T-helper 2 cell treated with Interferon-gamma antibody and Interleukin-4, amounts not matched to agents 5 μg/mL and 100 μg/mL, for 36 hours (primary cell): ENCODE results near the gene UBL3.
A peak's percentile ranks its signal among the peaks of the same experiment; 100 is the strongest.

Experiments
- DNase-seq: peaks from one replicate; pipeline ENCODE4 v3.0.0; 2021; ENCODE audit warnings: low spot score
- H3K27ac Mint-ChIP-seq: one replicate; pipeline ENCODE4 v1.8.0; 2021; ENCODE audit warnings: mild to moderate bottlenecking, mixed read lengths
- H3K27me3 Mint-ChIP-seq: one replicate; pipeline ENCODE4 v1.8.0; 2021; ENCODE audit warnings: low read depth, mixed read lengths
- H3K36me3 Mint-ChIP-seq: one replicate; pipeline ENCODE4 v1.8.0; 2021; ENCODE audit warnings: low read depth, mixed read lengths
- H3K4me1 Mint-ChIP-seq: one replicate; pipeline ENCODE4 v1.8.0; 2021; ENCODE audit warnings: low read depth, mixed read lengths
- H3K4me3 Mint-ChIP-seq: one replicate; pipeline ENCODE4 v1.8.0; 2022; ENCODE audit warnings: mild to moderate bottlenecking, moderate library complexity, mixed read lengths
- H3K9me3 Mint-ChIP-seq: one replicate; pipeline ENCODE4 v1.8.0; 2021; ENCODE audit warnings: mixed read lengths

Gene UBL3

DNA sequence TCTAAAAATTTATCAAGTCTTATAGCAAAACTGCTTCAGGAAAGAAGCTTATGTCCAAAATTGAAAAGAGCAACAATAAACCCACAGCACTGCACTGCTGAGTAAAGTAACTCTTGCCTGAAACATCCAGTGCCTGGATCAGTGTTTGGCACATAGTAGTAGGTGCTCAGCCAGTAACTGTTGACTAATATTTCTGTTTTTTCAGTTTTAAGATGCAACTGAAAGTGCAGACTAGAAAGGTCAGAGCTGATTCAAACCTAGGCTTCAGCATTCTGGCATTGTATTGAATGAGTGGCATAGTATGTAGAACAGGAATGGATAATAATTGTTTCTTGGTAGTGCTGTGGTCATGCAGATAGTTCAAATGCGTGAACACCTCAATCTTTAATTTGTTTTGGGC, 67.6 kb downstream of the UBL3 start:
- no peaks in the 10 kb centered on the region for H3K9me3 Mint-ChIP-seq
- no peak overlapping the region for H3K27ac Mint-ChIP-seq
- H3K36me3 Mint-ChIP-seq = no peaks in the 10 kb centered on the region
- H3K4me1 Mint-ChIP-seq = no peaks in the 10 kb centered on the region
- H3K27me3 Mint-ChIP-seq = no peaks in the 10 kb centered on the region
- DNase-seq = no peak
- H3K4me3 Mint-ChIP-seq = no peak overlapping the region

DNA sequence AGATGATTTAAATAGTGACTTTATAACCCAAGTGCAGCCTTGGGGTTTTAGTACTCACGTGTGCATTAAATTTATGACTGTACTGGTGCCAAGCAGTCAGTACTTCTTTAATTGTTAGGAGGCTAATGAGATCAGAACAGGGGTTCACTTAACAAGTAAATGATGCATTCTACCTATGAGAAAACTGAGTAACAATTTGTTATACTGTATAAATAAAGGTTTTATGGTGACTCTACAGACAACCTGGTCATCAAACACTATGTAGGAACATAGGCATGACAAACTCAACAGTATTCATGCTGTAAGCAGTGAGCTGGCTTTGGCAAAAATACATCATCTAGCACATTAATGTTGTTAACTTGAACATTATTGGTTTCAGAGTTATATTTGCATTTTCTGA, 75.6 kb downstream of the UBL3 start:
- Mint-ChIP-seq H3K27me3 (no peaks in the 10 kb centered on the region), H3K9me3 (no peaks in the 10 kb centered on the region), H3K36me3 (peaks cover 1% of the 10 kb centered on the region), H3K4me3 (no peak overlapping the region), H3K4me1 (peaks cover 3% of the 10 kb centered on the region), H3K27ac (no peak overlapping the region)
- no peak for DNase-seq

DNA sequence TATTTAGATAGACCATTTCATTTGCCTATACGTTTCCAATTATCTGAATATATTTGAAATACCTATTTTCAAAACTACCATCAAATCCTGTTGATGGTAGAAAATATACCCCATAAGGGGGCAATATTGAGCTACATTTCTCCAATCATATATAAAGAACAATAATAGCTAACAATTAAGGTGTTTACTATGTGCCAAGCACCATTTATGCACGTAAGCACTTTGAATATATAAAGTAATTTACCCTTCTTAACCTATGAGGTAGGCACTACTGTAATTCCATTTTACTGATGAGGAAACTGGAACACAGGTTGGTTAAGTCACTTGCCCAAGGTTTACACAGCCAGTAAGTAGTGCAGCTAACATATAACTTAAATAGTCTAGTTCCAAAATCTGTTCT, 79.2 kb downstream of the UBL3 start:
- Mint-ChIP-seq H3K27ac (no peak overlapping the region), H3K36me3 (peaks cover 7% of the 10 kb centered on the region), H3K27me3 (no peaks in the 10 kb centered on the region), H3K4me1 (peaks cover 3% of the 10 kb centered on the region), H3K9me3 (no peaks in the 10 kb centered on the region), H3K4me3 (no peak overlapping the region)
- DNase-seq = no peak

DNA sequence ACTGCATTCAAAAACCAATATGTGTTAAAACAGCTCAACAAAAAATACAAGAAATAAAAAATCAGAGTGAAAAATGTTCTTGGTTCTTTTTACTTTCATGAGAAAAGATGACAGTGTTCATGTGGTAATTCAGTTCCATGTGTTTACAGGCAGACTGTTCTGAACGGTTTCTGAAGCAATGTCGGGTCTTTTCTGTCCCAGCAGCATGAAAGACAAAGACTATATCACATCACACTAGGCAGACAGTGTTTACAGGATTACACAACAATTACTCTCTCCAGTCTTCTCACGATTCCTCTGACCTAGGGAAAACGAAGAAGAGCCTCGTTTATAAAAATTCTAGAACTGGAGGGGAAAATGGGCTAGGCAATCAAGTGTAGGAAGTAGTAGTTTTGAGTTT, 83.4 kb downstream of the UBL3 start:
- H3K36me3 Mint-ChIP-seq = peaks cover 12% of the 10 kb centered on the region
- H3K9me3 Mint-ChIP-seq = no peaks in the 10 kb centered on the region
- no peaks in the 10 kb centered on the region for H3K27me3 Mint-ChIP-seq
- no peak overlapping the region for H3K4me3 Mint-ChIP-seq
- H3K4me1 Mint-ChIP-seq = peaks cover 18% of the 10 kb centered on the region
- no peak for DNase-seq
- no peak overlapping the region for H3K27ac Mint-ChIP-seq

DNA sequence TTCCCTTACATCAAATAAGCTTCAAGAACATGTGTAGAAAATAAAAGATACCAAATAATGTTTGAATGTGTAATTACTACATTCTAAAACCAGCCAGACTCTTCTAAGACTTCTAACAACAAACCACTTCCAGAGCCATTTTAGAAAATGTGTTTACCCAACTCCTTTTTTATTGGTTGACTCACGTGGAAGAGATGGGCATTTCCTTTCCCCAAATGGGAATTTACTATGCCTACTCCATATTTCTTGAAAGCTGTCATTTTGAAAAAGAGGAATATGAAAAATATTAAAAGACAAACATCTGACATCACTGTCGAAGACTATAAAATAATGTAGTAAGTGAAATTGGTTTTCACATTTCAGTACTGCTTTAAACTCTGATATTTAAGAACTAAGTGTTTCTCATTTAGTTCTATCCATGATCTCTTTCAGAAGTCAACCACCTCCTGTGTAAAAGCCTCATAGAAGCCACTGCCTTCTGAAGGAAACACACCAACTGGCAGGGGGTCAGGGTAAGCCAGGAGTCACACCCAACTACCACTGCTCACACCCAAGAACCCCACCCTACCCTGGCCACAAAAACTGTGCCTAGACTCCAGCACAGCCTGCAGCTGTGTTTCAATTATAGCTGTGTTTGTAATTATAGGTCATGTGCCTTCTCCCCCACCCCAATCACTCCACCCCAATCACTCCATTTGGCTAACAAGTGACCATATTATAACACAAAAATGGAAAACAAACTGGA, 86.8 kb downstream of the UBL3 start:
- H3K4me3 Mint-ChIP-seq = peak overlapping the region; percentile 57
- H3K27ac Mint-ChIP-seq = peak overlapping the region; percentile 83
- DNase-seq = no peak
- peaks cover 9% of the 10 kb centered on the region for H3K9me3 Mint-ChIP-seq
- peaks cover 29% of the 10 kb centered on the region for H3K4me1 Mint-ChIP-seq
- no peaks in the 10 kb centered on the region for H3K27me3 Mint-ChIP-seq
- H3K36me3 Mint-ChIP-seq = peaks cover 15% of the 10 kb centered on the region

DNA sequence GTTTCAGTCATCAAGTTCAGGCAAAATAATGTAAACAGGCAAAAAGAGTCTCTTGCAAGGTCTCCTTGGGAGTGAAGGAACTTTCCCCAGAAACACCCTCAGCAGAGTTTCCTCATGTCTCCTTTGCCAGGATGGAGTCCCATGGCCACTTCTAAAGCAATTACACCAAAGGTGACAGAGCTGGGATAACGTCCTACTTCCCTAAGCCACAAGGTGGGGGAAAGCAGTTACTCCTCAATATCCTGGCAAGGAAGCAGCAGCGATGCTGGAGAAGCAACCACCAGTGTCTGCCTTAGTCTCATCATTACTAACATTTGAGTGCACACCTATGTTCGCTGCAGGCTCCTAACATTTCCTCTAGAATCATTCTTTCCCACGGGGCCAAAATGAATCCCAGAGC, 88.6 kb downstream of the UBL3 start:
- DNase-seq = no peak
- H3K27ac Mint-ChIP-seq = no peak overlapping the region
- peaks cover 33% of the 10 kb centered on the region for H3K4me1 Mint-ChIP-seq
- no peak overlapping the region for H3K4me3 Mint-ChIP-seq
- peaks cover 10% of the 10 kb centered on the region for H3K36me3 Mint-ChIP-seq
- H3K9me3 Mint-ChIP-seq = peaks cover 9% of the 10 kb centered on the region
- H3K27me3 Mint-ChIP-seq = no peaks in the 10 kb centered on the region

DNA sequence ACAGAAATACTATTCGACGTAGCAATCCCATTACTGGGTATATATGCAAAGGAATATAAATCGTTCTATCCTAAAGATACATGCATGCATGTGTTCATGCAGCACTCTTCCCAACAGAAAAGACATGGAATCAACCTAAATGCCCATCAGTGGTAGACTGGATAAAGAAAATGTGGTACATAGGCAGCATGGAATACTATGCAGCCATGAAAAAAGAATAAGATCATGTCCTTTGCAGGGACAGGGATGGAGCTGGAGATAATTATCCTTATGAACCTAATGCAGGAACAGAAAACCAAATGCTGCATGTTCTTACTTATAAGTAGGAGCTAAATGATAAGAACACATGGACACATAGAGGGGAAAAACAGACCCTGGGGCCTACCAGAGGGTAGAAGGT, 89.3 kb downstream of the UBL3 start:
- H3K36me3 Mint-ChIP-seq = peaks cover 9% of the 10 kb centered on the region
- peaks cover 33% of the 10 kb centered on the region for H3K4me1 Mint-ChIP-seq
- no peak overlapping the region for H3K27ac Mint-ChIP-seq
- no peak for DNase-seq
- peaks cover 2% of the 10 kb centered on the region for H3K27me3 Mint-ChIP-seq
- no peak overlapping the region for H3K4me3 Mint-ChIP-seq
- peaks cover 9% of the 10 kb centered on the region for H3K9me3 Mint-ChIP-seq

DNA sequence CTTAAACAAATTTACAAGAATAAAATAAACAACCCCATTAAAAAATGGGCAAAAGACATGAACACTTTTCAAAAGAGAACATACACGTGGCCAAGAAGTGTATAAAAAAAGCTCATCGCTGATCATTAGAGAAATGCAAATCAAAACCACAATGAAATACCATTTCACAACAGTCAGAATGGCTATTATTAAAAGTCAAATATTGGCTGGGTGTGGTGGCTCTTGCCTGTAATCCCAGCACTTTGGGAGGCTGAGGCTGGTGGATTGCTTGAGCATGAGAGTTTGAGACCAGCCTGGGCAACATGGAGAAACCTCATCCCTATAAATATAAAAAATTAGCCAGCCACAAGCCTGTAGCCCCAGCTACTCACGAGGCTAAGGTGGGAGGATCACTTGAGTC, 89.9 kb downstream of the UBL3 start:
- H3K4me1 Mint-ChIP-seq = peaks cover 33% of the 10 kb centered on the region
- H3K27ac Mint-ChIP-seq = no peak overlapping the region
- H3K36me3 Mint-ChIP-seq = peaks cover 8% of the 10 kb centered on the region
- H3K9me3 Mint-ChIP-seq = peaks cover 9% of the 10 kb centered on the region
- H3K27me3 Mint-ChIP-seq = peaks cover 2% of the 10 kb centered on the region
- DNase-seq = no peak
- no peak overlapping the region for H3K4me3 Mint-ChIP-seq

DNA sequence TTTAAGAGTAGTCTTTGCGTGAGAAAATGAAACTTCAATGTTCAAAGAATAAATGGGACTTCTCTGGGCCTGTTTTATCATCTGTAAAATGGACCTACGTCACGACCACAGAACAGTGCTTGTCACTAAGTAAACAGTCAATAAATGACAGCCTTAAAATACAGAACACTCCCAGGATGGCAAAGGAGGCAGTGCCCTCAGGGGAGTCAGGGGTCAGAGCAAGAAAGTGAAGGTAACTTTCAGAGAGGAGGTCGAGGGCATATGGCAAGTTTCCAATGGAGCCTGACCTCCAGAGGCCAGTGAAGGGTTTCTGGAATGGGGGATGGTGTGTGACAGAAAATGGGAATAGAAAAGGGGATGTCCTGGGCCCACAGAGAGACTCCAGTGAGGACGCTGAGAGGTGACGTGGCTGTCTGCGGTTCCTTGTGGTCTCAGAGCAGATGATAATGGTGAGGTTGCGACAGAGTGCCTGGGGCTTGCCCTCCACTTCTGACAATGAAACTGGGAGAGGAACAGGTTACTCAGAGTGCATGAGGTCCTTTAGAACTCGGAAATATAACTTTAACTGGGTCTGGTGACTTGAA, 91.8 kb downstream of the UBL3 start:
- DNase-seq = peak; percentile 71
- Mint-ChIP-seq H3K27ac (peak overlapping the region; percentile 55), H3K4me3 (peak overlapping the region; percentile 32), H3K36me3 (peaks cover 4% of the 10 kb centered on the region), H3K9me3 (peaks cover 9% of the 10 kb centered on the region), H3K4me1 (peaks cover 23% of the 10 kb centered on the region), H3K27me3 (peaks cover 2% of the 10 kb centered on the region)

DNA sequence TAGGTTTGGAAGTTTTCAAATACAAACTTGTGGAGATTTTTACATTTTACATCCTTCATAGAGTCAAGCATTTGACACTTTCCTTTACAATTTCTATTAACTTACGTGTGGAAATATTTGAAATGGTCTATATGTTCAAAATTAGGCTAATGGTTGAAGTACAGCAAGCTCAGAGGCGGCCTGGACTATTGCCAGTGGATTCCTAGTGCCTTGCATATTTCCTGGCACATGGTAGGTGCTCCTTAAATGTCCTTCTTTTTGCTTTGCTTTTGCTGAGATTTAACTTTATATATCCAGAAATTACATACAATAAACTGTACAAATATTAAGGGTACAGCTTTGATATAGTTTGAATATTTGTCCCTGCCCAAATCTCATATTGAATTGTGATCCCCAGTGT, 93.9 kb downstream of the UBL3 start:
- H3K4me3 Mint-ChIP-seq = no peak overlapping the region
- peaks cover 16% of the 10 kb centered on the region for H3K4me1 Mint-ChIP-seq
- H3K36me3 Mint-ChIP-seq = peaks cover 3% of the 10 kb centered on the region
- H3K9me3 Mint-ChIP-seq = peaks cover 9% of the 10 kb centered on the region
- DNase-seq = no peak
- no peak overlapping the region for H3K27ac Mint-ChIP-seq
- peaks cover 2% of the 10 kb centered on the region for H3K27me3 Mint-ChIP-seq

DNA sequence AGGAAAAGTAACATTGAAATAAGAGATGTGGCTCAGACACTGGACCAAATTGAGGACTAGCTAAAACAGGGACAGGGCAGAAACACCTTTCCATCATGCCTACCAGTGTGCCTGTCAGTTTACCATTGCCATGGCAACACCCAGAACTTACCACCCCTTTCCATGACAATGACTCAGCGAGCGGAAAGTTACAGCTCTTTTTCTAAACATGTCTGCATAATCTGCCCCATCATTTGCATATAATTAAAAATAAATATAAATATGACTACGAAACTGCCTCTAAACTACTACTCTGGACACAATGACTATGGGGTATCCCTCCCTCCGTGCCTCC, 96.0 kb downstream of the UBL3 start:
- Mint-ChIP-seq H3K36me3 (no peaks in the 10 kb centered on the region), H3K4me1 (peaks cover 12% of the 10 kb centered on the region), H3K27ac (no peak overlapping the region), H3K9me3 (no peaks in the 10 kb centered on the region), H3K4me3 (no peak overlapping the region), H3K27me3 (peaks cover 2% of the 10 kb centered on the region)
- DNase-seq = peak; percentile 17

DNA sequence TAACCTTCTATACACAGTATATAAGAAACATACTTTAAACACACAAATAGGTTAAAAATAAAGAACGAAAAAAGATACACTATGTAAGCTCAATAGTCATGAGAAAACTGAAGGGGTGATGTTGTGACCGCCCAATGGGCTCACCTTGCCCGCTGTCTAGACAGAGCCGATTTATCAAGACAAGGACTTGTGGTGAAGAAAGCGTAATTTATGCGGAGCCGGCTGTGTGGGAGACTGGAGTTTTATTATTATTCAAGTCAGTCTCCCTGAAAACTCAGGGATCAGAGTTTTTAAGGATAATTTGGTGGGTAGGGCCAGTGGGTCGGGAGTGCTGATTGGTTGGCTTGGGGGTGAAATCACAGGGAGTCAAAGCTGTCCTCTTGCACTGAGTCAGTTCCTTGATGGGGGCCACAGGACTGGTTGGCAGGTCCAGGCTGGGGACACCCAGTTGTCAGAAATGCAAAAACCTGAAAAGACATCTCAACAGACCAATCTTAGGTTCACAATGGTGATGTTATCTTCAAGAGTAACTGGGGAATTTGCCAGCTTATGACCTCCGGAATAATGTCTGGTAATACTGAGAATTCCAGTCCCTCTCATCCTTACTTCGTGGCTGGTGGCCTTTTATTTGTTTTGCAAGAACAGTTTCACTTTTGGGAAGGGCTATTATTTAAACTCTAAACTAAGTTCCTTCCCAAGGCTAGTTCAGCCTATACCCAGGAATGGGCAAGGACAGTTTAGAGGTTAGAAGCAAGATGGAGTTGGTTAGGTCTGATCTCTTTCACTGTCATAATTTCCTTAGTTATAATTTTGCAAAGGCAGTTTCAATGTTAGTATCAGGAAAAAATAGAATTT, 96.6 kb downstream of the UBL3 start:
- no peaks in the 10 kb centered on the region for H3K9me3 Mint-ChIP-seq
- DNase-seq = no peak
- no peak overlapping the region for H3K4me3 Mint-ChIP-seq
- no peaks in the 10 kb centered on the region for H3K36me3 Mint-ChIP-seq
- no peak overlapping the region for H3K27ac Mint-ChIP-seq
- peaks cover 2% of the 10 kb centered on the region for H3K27me3 Mint-ChIP-seq
- peaks cover 7% of the 10 kb centered on the region for H3K4me1 Mint-ChIP-seq

DNA sequence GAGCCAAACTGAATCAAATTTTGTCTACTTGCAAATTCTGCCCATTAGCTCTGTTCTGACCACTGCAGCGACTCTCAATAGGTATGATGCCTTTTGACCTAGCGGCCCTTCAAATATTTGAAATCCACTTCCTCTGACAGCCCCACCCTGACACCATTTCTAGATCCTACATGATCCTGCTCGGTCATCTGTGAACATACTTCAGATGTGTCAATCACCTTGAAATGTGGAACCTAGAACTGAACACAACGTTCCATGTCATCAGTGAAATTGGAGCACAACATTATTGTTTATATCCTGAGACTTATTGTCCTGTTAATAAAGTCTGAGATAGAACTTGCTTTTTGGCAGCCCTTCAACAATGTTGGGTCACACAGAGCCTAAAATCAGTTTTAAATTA, 98.2 kb downstream of the UBL3 start:
- Mint-ChIP-seq H3K4me1 (peaks cover 2% of the 10 kb centered on the region), H3K27ac (no peak overlapping the region), H3K9me3 (no peaks in the 10 kb centered on the region), H3K36me3 (no peaks in the 10 kb centered on the region), H3K4me3 (no peak overlapping the region), H3K27me3 (peaks cover 2% of the 10 kb centered on the region)
- no peak for DNase-seq

DNA sequence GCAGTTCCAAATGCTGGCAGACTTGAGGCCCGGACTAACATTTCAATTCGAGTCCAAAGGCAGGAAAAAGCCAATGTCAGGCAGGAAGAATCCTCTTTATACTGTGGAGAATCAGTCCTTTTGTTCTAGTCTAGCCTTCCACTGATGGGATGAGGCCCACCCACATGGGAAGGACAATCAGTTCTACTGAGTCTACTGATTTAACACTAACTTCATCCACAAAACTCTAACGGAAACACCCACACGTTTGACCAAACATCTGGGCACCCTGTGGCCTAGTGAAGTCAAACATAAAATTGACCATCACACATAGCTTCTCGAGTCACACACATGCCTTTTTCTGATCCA, 100.3 kb downstream of the UBL3 start:
- Mint-ChIP-seq H3K27ac (no peak overlapping the region), H3K4me1 (no peaks in the 10 kb centered on the region), H3K9me3 (no peaks in the 10 kb centered on the region), H3K36me3 (no peaks in the 10 kb centered on the region), H3K27me3 (peaks cover 7% of the 10 kb centered on the region), H3K4me3 (no peak overlapping the region)
- no peak for DNase-seq
